Islet precursor cell (in vitro differentiated cells): ENCODE measurements around the gene NANOS1.
"Not testable (repeated sequence)": the region's sequence is repeated elsewhere in the genome, so short reads cannot be mapped to it uniquely, and the experiment has no call there.

Source experiments
- DNase-seq: peaks from one replicate; pipeline ENCODE4 v3.0.0-alpha.2; 2018

The NANOS1 gene

GRCh38 chr10:119020627-119020946, 8.9 kb upstream of the NANOS1 start:
- no peak for DNase-seq

GRCh38 chr10:119022846-119023552, 6.5 kb upstream of the NANOS1 start:
- DNase-seq, result peak; percentile 94

- DNase-seq, result no peak
These were observed 6.0 kb upstream of the NANOS1 start for GRCh38 chr10:119023553-119023868.

- DNase-seq, result peak; percentile 90
These were observed 4.6 kb upstream of the NANOS1 start for GRCh38 chr10:119024882-119025281.

- peak; percentile 77 for DNase-seq
These were observed 4.2 kb upstream of the NANOS1 start for GRCh38 chr10:119025336-119025735.

GRCh38 chr10:119025776-119026175, 3.7 kb upstream of the NANOS1 start:
- DNase-seq, result no peak

GRCh38 chr10:119026301-119027110, 3.0 kb upstream of the NANOS1 start:
- DNase-seq, result no peak

- DNase-seq, result not testable (repeated sequence)
These were observed 1.0 kb upstream of the NANOS1 start for GRCh38 chr10:119028445-119028899.

- DNase-seq, result peak; percentile 97
These were observed 458 bp upstream of the NANOS1 start for GRCh38 chr10:119028900-119029612.

GRCh38 chr10:119030421-119031250, 1.1 kb downstream of the NANOS1 start:
- DNase-seq, result peak; percentile 89

- DNase-seq, result no peak
These were observed 2.1 kb downstream of the NANOS1 start for GRCh38 chr10:119031496-119032059.

GRCh38 chr10:119039161-119039560, 9.6 kb downstream of the NANOS1 start:
- no peak for DNase-seq

- DNase-seq, result no peak
These were observed 11.8 kb downstream of the NANOS1 start for GRCh38 chr10:119041326-119041725.

GRCh38 chr10:119042169-119042568, 12.7 kb downstream of the NANOS1 start:
- no peak for DNase-seq

GRCh38 chr10:119045561-119045960, 16.0 kb downstream of the NANOS1 start:
- no peak for DNase-seq

- no peak for DNase-seq
These were observed 19.8 kb downstream of the NANOS1 start for GRCh38 chr10:119049361-119049760.

GRCh38 chr10:119049777-119050176, 20.3 kb downstream of the NANOS1 start:
- DNase-seq, result no peak

- DNase-seq, result no peak
These were observed 22.3 kb downstream of the NANOS1 start for GRCh38 chr10:119051775-119052174.

- no peak for DNase-seq
These were observed 26.0 kb downstream of the NANOS1 start for GRCh38 chr10:119055472-119055871.

GRCh38 chr10:119058010-119058409, 28.5 kb downstream of the NANOS1 start:
- no peak for DNase-seq

GRCh38 chr10:119059557-119059956, 30.0 kb downstream of the NANOS1 start:
- DNase-seq, result no peak

- DNase-seq, result no peak
These were observed 30.6 kb downstream of the NANOS1 start for GRCh38 chr10:119060107-119060506.

- DNase-seq, result no peak
These were observed 31.8 kb downstream of the NANOS1 start for GRCh38 chr10:119061352-119061751.
